ENCODE data around the gene HVCN1.

DNA sequence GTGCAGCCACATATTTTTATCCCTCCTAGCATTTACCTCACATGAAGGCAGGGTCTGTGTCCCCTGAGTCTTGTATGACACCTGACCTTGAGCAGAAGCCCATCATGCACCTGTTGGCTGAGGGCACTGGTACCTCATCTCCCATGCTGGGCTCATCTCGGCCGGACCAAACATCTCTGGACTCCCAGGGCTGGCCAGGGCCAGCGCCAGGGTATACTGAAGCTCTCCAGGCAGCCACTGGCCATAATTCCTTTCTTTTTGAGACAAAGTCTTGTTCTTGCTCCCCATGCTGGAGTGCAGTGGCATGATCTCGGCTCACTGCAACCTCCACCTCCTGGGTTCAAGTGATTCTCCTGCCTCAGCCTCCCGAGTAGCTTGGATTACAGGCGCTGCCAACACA, 22.0 kb downstream of the HVCN1 start:
- TF ChIP-seq CTCF (IDR thresholded peaks at IDR 0.05; ENCODE audit: low read length) (no peak), EZH2 (IDR thresholded peaks at IDR 0.05; ENCODE audit: borderline replicate concordance, low read length) (no peak)
